HL-60 (cell line): ENCODE data around the gene CENPVL1.

ENCODE experiments used
- DNase-seq, 2 experiments: peaks; one replicate each; pipeline ENCODE4 v3.0.0-alpha.2; 2010 to 2020; ENCODE audit warnings: low read depth in 1 of 2, low spot score in 1 of 2
- H3K27ac ChIP-seq: fragments of 250-450 bp; sonication (Bioruptor Pico); replicated peaks from 2 replicates; pipeline ENCODE4 v1.5.1; 2020; ENCODE audit warnings: mild to moderate bottlenecking, moderate library complexity
- H3K27me3 ChIP-seq: fragments of 250-450 bp; sonication (Bioruptor Pico); 2 replicates; pipeline ENCODE4 v1.5.1; 2021; ENCODE audit warnings: mild to moderate bottlenecking, moderate library complexity; ENCODE audit not compliant: insufficient read depth, poor library complexity, severe bottlenecking
- H3K4me3 ChIP-seq: replicated peaks from 2 replicates; pipeline ENCODE4 v1.5.1; 2011; ENCODE audit warnings: mild to moderate bottlenecking, control low read depth, low read length; ENCODE audit not compliant: insufficient read depth
- CTCF ChIP-seq: IDR thresholded peaks from one replicate; pipeline ENCODE4 v1.5.1; 2011; ENCODE audit warnings: low read length, control low read depth, inconsistent platforms; ENCODE audit not compliant: insufficient read depth
- GABPA ChIP-seq: IDR thresholded peaks from 2 replicates; pipeline ENCODE4 v1.6.1; 2012; ENCODE audit warnings: low read depth
- POLR2AphosphoS5 ChIP-seq: IDR thresholded peaks from 2 replicates; pipeline ENCODE4 v1.6.1; 2012; ENCODE audit warnings: low read depth
- SPI1 ChIP-seq: IDR thresholded peaks from 2 replicates; pipeline ENCODE4 v1.6.1; 2012; ENCODE audit warnings: low read depth, mild to moderate bottlenecking, borderline replicate concordance
- TF ChIP-seq, protein P1 (sequence below): IDR thresholded peaks from 2 replicates; pipeline ENCODE4 v1.6.1; 2012; ENCODE audit warnings: low read depth; ENCODE audit not compliant: insufficient replicate concordance

CENPVL1 gene

GRCh38 chrX:51743179-51743957 lies 33.1 kb downstream of the CENPVL1 start, which contains the start of gene GSPT2:
Gene GSPT2, plus strand, starts transcription at chrX:51743442. Its CDS starts 185 bp downstream, at chrX:51743627.
- peak within 1 kb of the TSS; percentile 52 for H3K4me3 ChIP-seq
- peak within 1 kb of the TSS; percentile 53 for H3K27ac ChIP-seq
- no peak; the same call in 1 of the 2 replicates for TF ChIP-seq POLR2AphosphoS5
- TF ChIP-seq GABPA = peak; percentile 58
- DNase-seq = peak; percentile 40 to 67
- H3K27me3 ChIP-seq = no peaks in the 10 kb centered on the region

- no peak overlapping the region for H3K4me3 ChIP-seq
- no peak overlapping the region for H3K27ac ChIP-seq
- no peak for DNase-seq
- TF ChIP-seq POLR2AphosphoS5 (no peak), GABPA (no peak), SPI1 (no peak), CTCF (no peak)
- TF ChIP-seq, protein P1, sequence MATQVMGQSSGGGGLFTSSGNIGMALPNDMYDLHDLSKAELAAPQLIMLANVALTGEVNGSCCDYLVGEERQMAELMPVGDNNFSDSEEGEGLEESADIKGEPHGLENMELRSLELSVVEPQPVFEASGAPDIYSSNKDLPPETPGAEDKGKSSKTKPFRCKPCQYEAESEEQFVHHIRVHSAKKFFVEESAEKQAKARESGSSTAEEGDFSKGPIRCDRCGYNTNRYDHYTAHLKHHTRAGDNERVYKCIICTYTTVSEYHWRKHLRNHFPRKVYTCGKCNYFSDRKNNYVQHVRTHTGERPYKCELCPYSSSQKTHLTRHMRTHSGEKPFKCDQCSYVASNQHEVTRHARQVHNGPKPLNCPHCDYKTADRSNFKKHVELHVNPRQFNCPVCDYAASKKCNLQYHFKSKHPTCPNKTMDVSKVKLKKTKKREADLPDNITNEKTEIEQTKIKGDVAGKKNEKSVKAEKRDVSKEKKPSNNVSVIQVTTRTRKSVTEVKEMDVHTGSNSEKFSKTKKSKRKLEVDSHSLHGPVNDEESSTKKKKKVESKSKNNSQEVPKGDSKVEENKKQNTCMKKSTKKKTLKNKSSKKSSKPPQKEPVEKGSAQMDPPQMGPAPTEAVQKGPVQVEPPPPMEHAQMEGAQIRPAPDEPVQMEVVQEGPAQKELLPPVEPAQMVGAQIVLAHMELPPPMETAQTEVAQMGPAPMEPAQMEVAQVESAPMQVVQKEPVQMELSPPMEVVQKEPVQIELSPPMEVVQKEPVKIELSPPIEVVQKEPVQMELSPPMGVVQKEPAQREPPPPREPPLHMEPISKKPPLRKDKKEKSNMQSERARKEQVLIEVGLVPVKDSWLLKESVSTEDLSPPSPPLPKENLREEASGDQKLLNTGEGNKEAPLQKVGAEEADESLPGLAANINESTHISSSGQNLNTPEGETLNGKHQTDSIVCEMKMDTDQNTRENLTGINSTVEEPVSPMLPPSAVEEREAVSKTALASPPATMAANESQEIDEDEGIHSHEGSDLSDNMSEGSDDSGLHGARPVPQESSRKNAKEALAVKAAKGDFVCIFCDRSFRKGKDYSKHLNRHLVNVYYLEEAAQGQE = no peak
- H3K27me3 ChIP-seq = no peaks in the 10 kb centered on the region
These were observed 37.4 kb downstream of the CENPVL1 start for GRCh38 chrX:51747671-51748070.

- no peak for DNase-seq
- no peak for TF ChIP-seq CTCF
- TF ChIP-seq POLR2AphosphoS5 = no peak
- TF ChIP-seq GABPA = no peak
- TF ChIP-seq, protein P1 = no peak
- no peak for TF ChIP-seq SPI1
- Histone ChIP-seq H3K27ac (no peak overlapping the region), H3K4me3 (no peak overlapping the region), H3K27me3 (no peaks in the 10 kb centered on the region)
These were observed 48.9 kb downstream of the CENPVL1 start for GRCh38 chrX:51759055-51759839.

DNA sequence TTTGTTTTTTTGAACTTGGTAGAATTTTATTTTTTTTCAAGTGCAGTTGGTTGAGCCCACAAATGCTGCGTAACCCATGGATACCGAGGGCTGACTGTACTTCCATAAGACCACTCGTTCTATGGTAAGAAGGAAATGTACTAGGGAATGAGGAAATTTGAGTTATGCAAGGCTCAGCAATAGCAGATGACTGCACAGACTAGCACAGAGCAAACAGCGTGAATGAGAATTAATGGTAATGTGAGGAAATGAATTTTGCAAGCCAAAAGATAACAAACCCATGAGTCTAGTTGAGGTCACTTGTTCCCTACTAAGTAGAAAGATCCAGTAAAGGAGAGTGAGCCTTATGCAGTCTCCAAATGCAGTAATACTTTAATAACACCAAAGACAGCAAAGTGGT lies 50.3 kb downstream of the CENPVL1 start:
- Histone ChIP-seq H3K27ac (no peak overlapping the region), H3K4me3 (no peak overlapping the region), H3K27me3 (no peaks in the 10 kb centered on the region)
- no peak for DNase-seq
- TF ChIP-seq GABPA (no peak), CTCF (no peak), POLR2AphosphoS5 (no peak)
- TF ChIP-seq, protein P1 = no peak
